Neural cell (in vitro differentiated cells): ENCODE measurements around the gene PRKCZ. TPM values are rescaled to one million over a fixed set of nuclear protein-coding genes. Genes with fewer than 3 reads are reported as not detected.

ENCODE experiments used
- H2AFZ ChIP-seq: fragments of 200-600, 300-800 bp; sonication (generic), shearing (Covaris generic); 2 replicates; pipeline ENCODE4 v1.6.0; 2014; ENCODE audit warnings: low read depth, mild to moderate bottlenecking, antibody characterized with exemption, low read length, moderate library complexity
- H3F3A ChIP-seq: fragments of 200-600 bp; shearing (Covaris generic); 2 replicates; pipeline ENCODE4 v1.6.1; 2016; ENCODE audit warnings: mild to moderate bottlenecking, moderate library complexity, mixed read lengths, antibody characterized with exemption, low read length; ENCODE audit not compliant: insufficient read depth, poor library complexity, severe bottlenecking
- H3K27ac ChIP-seq: fragments of 200-600, 300-800 bp; sonication (generic), shearing (Covaris generic); 2 replicates; pipeline ENCODE4 v1.5.1; 2014; ENCODE audit warnings: mild to moderate bottlenecking, low read length, moderate library complexity
- H3K27me3 ChIP-seq: fragments of 300-800, 200-600 bp; sonication (generic), shearing (Covaris generic); 2 replicates; pipeline ENCODE4 v1.6.0; 2014; ENCODE audit warnings: mild to moderate bottlenecking, low read depth, low read length, moderate library complexity; ENCODE audit not compliant: insufficient read depth
- H3K36me3 ChIP-seq: fragments of 300-800, 200-600 bp; sonication (generic), shearing (Covaris generic); 2 replicates; pipeline ENCODE4 v1.5.1; 2014; ENCODE audit warnings: mild to moderate bottlenecking, antibody characterized with exemption, low read length, moderate library complexity; ENCODE audit not compliant: insufficient read depth
- H3K4me2 ChIP-seq: fragments of 300-800, 200-600 bp; sonication (generic), shearing (Covaris generic); 2 replicates; pipeline ENCODE4 v1.6.0; 2014; ENCODE audit warnings: mild to moderate bottlenecking, low read length
- H3K4me3 ChIP-seq: fragments of 300-800, 200-600 bp; sonication (generic), shearing (Covaris generic); 2 replicates; pipeline ENCODE4 v1.5.1; 2014; ENCODE audit warnings: mild to moderate bottlenecking, low read length, moderate library complexity
- H3K79me2 ChIP-seq: fragments of 200-600 bp; shearing (Covaris generic); replicated peaks from 2 replicates; pipeline ENCODE4 v1.6.0; 2014; ENCODE audit warnings: mild to moderate bottlenecking, low read length, moderate library complexity; ENCODE audit not compliant: insufficient read depth
- H3K9ac ChIP-seq: fragments of 300-800, 200-600 bp; sonication (generic), shearing (Covaris generic); 2 replicates; pipeline ENCODE4 v1.6.1; 2016; ENCODE audit warnings: mild to moderate bottlenecking, low read length, mixed read lengths
- H3K9me2 ChIP-seq: fragments of 200-600 bp; shearing (Covaris generic); 2 replicates; pipeline ENCODE4 v1.6.1; 2016; ENCODE audit warnings: mild to moderate bottlenecking, low read length, mixed read lengths; ENCODE audit not compliant: insufficient read depth
- H3K9me3 ChIP-seq: fragments of 200-600, 300-800 bp; sonication (generic), shearing (Covaris generic); 2 replicates; pipeline ENCODE4 v1.6.1; 2016; ENCODE audit warnings: mild to moderate bottlenecking, mixed run types, low read length, moderate library complexity, mixed read lengths
- H4K20me1 ChIP-seq: fragments of 200-600 bp; shearing (Covaris generic); 2 replicates; pipeline ENCODE4 v1.6.1; 2016; ENCODE audit warnings: mild to moderate bottlenecking, mixed run types; ENCODE audit not compliant: insufficient read depth
- EP300 ChIP-seq: fragments of 450-650 bp; conservative IDR thresholded peaks from 2 replicates; pipeline ENCODE4 v1.6.1; 2014; ENCODE audit warnings: antibody characterized with exemption, mild to moderate bottlenecking, moderate library complexity; ENCODE audit not compliant: poor library complexity, severe bottlenecking
- EZH2 ChIP-seq: fragments of 200-600, 300-800 bp; shearing (Covaris generic), sonication (generic); IDR thresholded peaks from 2 replicates; pipeline ENCODE4 v1.6.1; 2014; ENCODE audit warnings: antibody characterized with exemption, low read length, borderline replicate concordance, mild to moderate bottlenecking; ENCODE audit not compliant: insufficient read depth, poor library complexity, severe bottlenecking
- MXI1 ChIP-seq: fragments of 450-650 bp; conservative IDR thresholded peaks from 2 replicates; pipeline ENCODE4 v1.6.1; 2014; ENCODE audit warnings: antibody characterized with exemption, mild to moderate bottlenecking; ENCODE audit not compliant: poor library complexity, severe bottlenecking
- POLR2AphosphoS5 ChIP-seq: IDR thresholded peaks from 2 replicates; pipeline ENCODE4 v1.6.1; 2012
- RAD21 ChIP-seq: fragments of 450-650 bp; conservative IDR thresholded peaks from 2 replicates; pipeline ENCODE4 v1.6.1; 2014; ENCODE audit warnings: antibody characterized with exemption, mild to moderate bottlenecking, moderate library complexity
- SMC3 ChIP-seq: fragments of 450-650 bp; conservative IDR thresholded peaks from 2 replicates; pipeline ENCODE4 v1.6.1; 2014; ENCODE audit warnings: antibody characterized with exemption, mild to moderate bottlenecking, moderate library complexity; ENCODE audit not compliant: poor library complexity
- TAF1 ChIP-seq: IDR thresholded peaks from 2 replicates; pipeline ENCODE4 v1.6.1; 2012; ENCODE audit warnings: low read depth
- polyA plus RNA-seq: library from polyadenylated mRNA; depleted of rRNA; stranded (reverse); fragments of >200 nt; gene quantifications from 2 replicates; pipeline ENCODE4 v1.2.3, GENCODE V29; 2014
- TF ChIP-seq, protein P1 (sequence below): IDR thresholded peaks from 2 replicates; pipeline ENCODE4 v1.6.1; 2012; ENCODE audit warnings: borderline replicate concordance
- TF ChIP-seq, protein P2 (sequence below): fragments of 450-650 bp; IDR thresholded peaks from 2 replicates; pipeline ENCODE4 v1.5.1; 2014; ENCODE audit warnings: antibody characterized with exemption, mild to moderate bottlenecking, moderate library complexity; ENCODE audit not compliant: poor library complexity, severe bottlenecking

The PRKCZ gene
- polyA plus RNA-seq, 1 donor from 2014 or later, result 54.9 TPM

DNA sequence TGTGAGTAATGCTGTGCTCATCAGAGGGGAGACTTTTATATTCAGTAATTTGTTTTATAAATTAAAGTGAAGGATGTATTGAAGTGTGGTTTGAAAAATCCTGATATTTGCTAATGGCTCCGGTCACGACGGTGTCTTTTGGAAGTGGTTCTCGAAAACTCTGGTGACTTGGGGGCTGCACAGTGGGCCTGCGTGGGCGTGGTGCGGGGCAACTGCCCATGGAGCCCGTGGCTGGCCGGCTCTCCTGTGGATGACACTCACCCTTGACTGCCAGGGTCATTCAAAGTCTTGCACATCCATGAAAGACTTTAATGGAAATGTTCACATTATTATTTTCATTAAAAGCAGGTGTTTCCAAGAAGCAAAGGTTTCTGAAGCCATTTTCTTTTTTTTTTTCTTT, 136.7 kb downstream of the PRKCZ start:
- no peaks in the 10 kb centered on the region for H3K9me2 ChIP-seq
- no peaks in the 10 kb centered on the region for H4K20me1 ChIP-seq
- no peaks in the 10 kb centered on the region for H3K9me3 ChIP-seq
- no peak overlapping the region for H3K4me3 ChIP-seq
- no peak overlapping the region for H2AFZ ChIP-seq
- no peak overlapping the region for H3K9ac ChIP-seq
- H3K79me2 ChIP-seq, result no peaks in the 10 kb centered on the region
- no peaks in the 10 kb centered on the region for H3K36me3 ChIP-seq
- TF ChIP-seq, protein P1, sequence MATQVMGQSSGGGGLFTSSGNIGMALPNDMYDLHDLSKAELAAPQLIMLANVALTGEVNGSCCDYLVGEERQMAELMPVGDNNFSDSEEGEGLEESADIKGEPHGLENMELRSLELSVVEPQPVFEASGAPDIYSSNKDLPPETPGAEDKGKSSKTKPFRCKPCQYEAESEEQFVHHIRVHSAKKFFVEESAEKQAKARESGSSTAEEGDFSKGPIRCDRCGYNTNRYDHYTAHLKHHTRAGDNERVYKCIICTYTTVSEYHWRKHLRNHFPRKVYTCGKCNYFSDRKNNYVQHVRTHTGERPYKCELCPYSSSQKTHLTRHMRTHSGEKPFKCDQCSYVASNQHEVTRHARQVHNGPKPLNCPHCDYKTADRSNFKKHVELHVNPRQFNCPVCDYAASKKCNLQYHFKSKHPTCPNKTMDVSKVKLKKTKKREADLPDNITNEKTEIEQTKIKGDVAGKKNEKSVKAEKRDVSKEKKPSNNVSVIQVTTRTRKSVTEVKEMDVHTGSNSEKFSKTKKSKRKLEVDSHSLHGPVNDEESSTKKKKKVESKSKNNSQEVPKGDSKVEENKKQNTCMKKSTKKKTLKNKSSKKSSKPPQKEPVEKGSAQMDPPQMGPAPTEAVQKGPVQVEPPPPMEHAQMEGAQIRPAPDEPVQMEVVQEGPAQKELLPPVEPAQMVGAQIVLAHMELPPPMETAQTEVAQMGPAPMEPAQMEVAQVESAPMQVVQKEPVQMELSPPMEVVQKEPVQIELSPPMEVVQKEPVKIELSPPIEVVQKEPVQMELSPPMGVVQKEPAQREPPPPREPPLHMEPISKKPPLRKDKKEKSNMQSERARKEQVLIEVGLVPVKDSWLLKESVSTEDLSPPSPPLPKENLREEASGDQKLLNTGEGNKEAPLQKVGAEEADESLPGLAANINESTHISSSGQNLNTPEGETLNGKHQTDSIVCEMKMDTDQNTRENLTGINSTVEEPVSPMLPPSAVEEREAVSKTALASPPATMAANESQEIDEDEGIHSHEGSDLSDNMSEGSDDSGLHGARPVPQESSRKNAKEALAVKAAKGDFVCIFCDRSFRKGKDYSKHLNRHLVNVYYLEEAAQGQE, result no peak
- no peak for TF ChIP-seq EP300
- TF ChIP-seq POLR2AphosphoS5, result no peak
- TF ChIP-seq EZH2, result no peak
- no peak for TF ChIP-seq TAF1
- TF ChIP-seq MXI1, result no peak
- no peak for TF ChIP-seq SMC3
- TF ChIP-seq, protein P2, sequence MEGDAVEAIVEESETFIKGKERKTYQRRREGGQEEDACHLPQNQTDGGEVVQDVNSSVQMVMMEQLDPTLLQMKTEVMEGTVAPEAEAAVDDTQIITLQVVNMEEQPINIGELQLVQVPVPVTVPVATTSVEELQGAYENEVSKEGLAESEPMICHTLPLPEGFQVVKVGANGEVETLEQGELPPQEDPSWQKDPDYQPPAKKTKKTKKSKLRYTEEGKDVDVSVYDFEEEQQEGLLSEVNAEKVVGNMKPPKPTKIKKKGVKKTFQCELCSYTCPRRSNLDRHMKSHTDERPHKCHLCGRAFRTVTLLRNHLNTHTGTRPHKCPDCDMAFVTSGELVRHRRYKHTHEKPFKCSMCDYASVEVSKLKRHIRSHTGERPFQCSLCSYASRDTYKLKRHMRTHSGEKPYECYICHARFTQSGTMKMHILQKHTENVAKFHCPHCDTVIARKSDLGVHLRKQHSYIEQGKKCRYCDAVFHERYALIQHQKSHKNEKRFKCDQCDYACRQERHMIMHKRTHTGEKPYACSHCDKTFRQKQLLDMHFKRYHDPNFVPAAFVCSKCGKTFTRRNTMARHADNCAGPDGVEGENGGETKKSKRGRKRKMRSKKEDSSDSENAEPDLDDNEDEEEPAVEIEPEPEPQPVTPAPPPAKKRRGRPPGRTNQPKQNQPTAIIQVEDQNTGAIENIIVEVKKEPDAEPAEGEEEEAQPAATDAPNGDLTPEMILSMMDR, result no peak
- no peak for TF ChIP-seq RAD21
- no peak overlapping the region for H3K27ac ChIP-seq
- H3K27me3 ChIP-seq, result no peaks in the 10 kb centered on the region
- H3F3A ChIP-seq, result no peaks in the 10 kb centered on the region
- H3K4me2 ChIP-seq, result no peak overlapping the region

DNA sequence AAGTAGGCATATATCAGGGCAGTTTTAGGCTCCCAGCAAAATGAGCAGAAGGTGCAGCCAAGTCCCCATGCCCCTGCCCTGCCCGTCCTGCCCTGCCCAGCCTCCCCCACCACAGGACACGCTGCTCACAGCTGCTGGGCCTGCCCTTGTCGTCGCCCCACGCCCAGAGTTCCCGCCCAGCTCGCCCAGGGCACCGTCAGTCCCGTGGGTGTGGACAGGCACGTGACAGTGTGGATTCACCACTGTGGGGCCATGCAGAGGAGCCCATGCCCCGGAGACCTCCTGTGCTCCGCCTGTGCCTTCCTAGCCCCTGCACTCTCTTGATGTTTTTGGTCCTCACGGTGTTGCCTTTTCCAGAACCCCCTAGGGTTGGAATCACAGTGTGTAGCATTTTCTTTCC, 137.4 kb downstream of the PRKCZ start:
- Histone ChIP-seq H2AFZ (no peak overlapping the region), H4K20me1 (no peaks in the 10 kb centered on the region), H3K4me3 (no peak overlapping the region), H3K9me3 (no peaks in the 10 kb centered on the region), H3K9ac (no peak overlapping the region), H3K9me2 (no peaks in the 10 kb centered on the region), H3K79me2 (no peaks in the 10 kb centered on the region), H3K36me3 (no peaks in the 10 kb centered on the region), H3K4me2 (no peak overlapping the region), H3K27me3 (no peaks in the 10 kb centered on the region), H3F3A (no peaks in the 10 kb centered on the region), H3K27ac (no peak overlapping the region)
- TF ChIP-seq MXI1, result no peak
- TF ChIP-seq RAD21, result no peak
- TF ChIP-seq, protein P2, result no peak
- no peak for TF ChIP-seq SMC3
- no peak for TF ChIP-seq EP300
- TF ChIP-seq EZH2, result no peak
- no peak for TF ChIP-seq TAF1
- TF ChIP-seq POLR2AphosphoS5, result no peak
- TF ChIP-seq, protein P1, result no peak
